ENCODE data around the gene ATP6V1D. TPM values are rescaled to one million over a fixed set of nuclear protein-coding genes. Genes with fewer than 3 reads are reported as not detected.

ATP6V1D gene
- total RNA-seq, 1 experiment from 2014 or later: 38.5 TPM

GRCh38 chr14:67395876-67396189 is 36.2 kb upstream of the ATP6V1D start:
- ChIA-PET RAD21 (ENCODE audit: low non-redundant PET in 1 of 2, low total read pairs in 2 of 2, uncharacterized antibody in 2 of 2, unreplicated experiment in 2 of 2) (no interaction called here), CTCF (no interaction called here)
- ATAC-seq: no peak

More at GRCh38 chr14:67395876-67396189, 36.2 kb upstream of the ATP6V1D start:
- H3K4me2 ChIP-seq (ENCODE audit: low read length): no peak overlapping the region
- no peaks in the 10 kb centered on the region for H4K20me1 ChIP-seq (ENCODE audit: insufficient read depth)
- H3K79me2 ChIP-seq (ENCODE audit: insufficient read depth, low read length): peaks cover 16% of the 10 kb centered on the region
- POLR2A ChIA-PET: no interaction called here
- no peaks in the 10 kb centered on the region for H3K27me3 ChIP-seq (ENCODE audit: insufficient read depth, low read length)
- no peak overlapping the region for H3K9ac ChIP-seq (ENCODE audit: low read length)
- intact Hi-C loops (cut with micrococcal nuclease): no loop called here
- peaks cover 0 to 8% of the 10 kb centered on the region in 2 experiments; a peak in 2 of 4 replicates for H3K4me1 ChIP-seq (ENCODE audit: control insufficient read depth in 1 of 2, insufficient read depth in 2 of 2, low read length in 2 of 2)
- TF ChIP-seq TCF7L2 (IDR thresholded peaks at IDR 0.05; ENCODE audit: borderline replicate concordance, extremely low read depth, insufficient read depth, insufficient read length): no peak
- TF ChIP-seq SRF (IDR thresholded peaks at IDR 0.05; ENCODE audit: low read depth): no peak
- TF ChIP-seq YY1 (IDR thresholded peaks at IDR 0.05; ENCODE audit: extremely low read depth, insufficient replicate concordance, low read depth, low read length): no peak
- no peak for TF ChIP-seq JUND (IDR thresholded peaks at IDR 0.05)
- no peak for TF ChIP-seq POLR2AphosphoS5 (IDR thresholded peaks at IDR 0.05; ENCODE audit: low read depth, low read length)
- TF ChIP-seq SP1 (IDR thresholded peaks at IDR 0.05; ENCODE audit: low read depth): no peak
- no peak for TF ChIP-seq MAX (IDR thresholded peaks at IDR 0.05)
- TF ChIP-seq CBX3 (IDR thresholded peaks at IDR 0.05; ENCODE audit: low read depth): no peak
- TF ChIP-seq ELF1 (IDR thresholded peaks at IDR 0.05; ENCODE audit: borderline replicate concordance, low read depth): no peak
- TF ChIP-seq REST (IDR thresholded peaks at IDR 0.05; ENCODE audit: low read depth): no peak
- no peak for TF ChIP-seq SIN3A (IDR thresholded peaks at IDR 0.05; ENCODE audit: low read depth)
- no peak for TF ChIP-seq ZFX (IDR thresholded peaks at IDR 0.05)
- TF ChIP-seq ZNF274 (IDR thresholded peaks at IDR 0.05; ENCODE audit: low read depth, low read length): no peak
- no peak for TF ChIP-seq CTCF (IDR thresholded peaks at IDR 0.05 in 2 of 3, conservative IDR thresholded peaks at IDR 0.05 in 1 of 3; ENCODE audit: borderline replicate concordance in 1 of 3, insufficient read depth in 1 of 3, low read depth in 2 of 3, low read length in 2 of 3)
- TF ChIP-seq CEBPB (IDR thresholded peaks at IDR 0.05; ENCODE audit: low read depth): no peak
- no peak for TF ChIP-seq EGR1 (IDR thresholded peaks at IDR 0.05; ENCODE audit: low read depth)
- H3K9me2 ChIP-seq (ENCODE audit: insufficient read depth): no peaks in the 10 kb centered on the region
- no peak overlapping the region for H3K4me3 ChIP-seq (replicated peaks in 1 of 2; ENCODE audit: low read depth in 1 of 2, low read length in 2 of 2)
- H3K36me3 ChIP-seq (ENCODE audit: control insufficient read depth in 1 of 2, insufficient read depth in 2 of 2, low read length in 2 of 2): peaks cover 19 to 52% of the 10 kb centered on the region in 2 experiments
- no TSS peak for BruUV-seq (replicated peaks)
- H3K27ac ChIP-seq (ENCODE audit: low read depth, low read length): no peak overlapping the region
- no peaks in the 10 kb centered on the region for H3K9me3 ChIP-seq (ENCODE audit: control insufficient read depth in 1 of 2, insufficient read depth in 1 of 2, low read depth in 1 of 2, low read length in 2 of 2)
- no peak overlapping the region for H2AFZ ChIP-seq (ENCODE audit: low read depth, low read length, poor library complexity, severe bottlenecking)
- no peak for DNase-seq (ENCODE audit: low read depth, low spot score)

All from HCT116 (cell line).